GM12878 (cell line): ENCODE measurements around the gene USP10. TPM values are rescaled to one million over a fixed set of nuclear protein-coding genes. Genes with fewer than 3 reads are reported as not detected.

Experiments
- ATAC-seq: fragments of 200-7000 bp; cut with Tn5 transposase; 3 replicates; pipeline ENCODE4 v1.9.1; 2020; ENCODE audit warnings: mild to moderate bottlenecking, moderate library complexity
- BruUV-seq: library from RNA; stranded (reverse); fragments of 400-500 nt; replicated peaks from 2 replicates; lab custom pipeline; 2021; lab: Mats Ljungman, UMichigan
- CTCF ChIA-PET: fragments of 300-600 bp; sonication (Branson Sonifier 250); formaldehyde crosslinking; extraction: SDS; loops from one replicate; lab custom pipeline; 2021; ENCODE audit warnings: inconsistent platforms; lab: Yijun Ruan, JAX
- POLR2A ChIA-PET: fragments of 350-600 bp; formaldehyde crosslinking; extraction: SDS; loops from one replicate; lab custom pipeline; 2021; ENCODE audit warnings: inconsistent platforms; lab: Charles Lee
- RAD21 ChIA-PET: fragments of 300-600 bp; sonication (Branson Sonifier 250); formaldehyde crosslinking; loops from one replicate; lab custom pipeline; 2023; ENCODE audit warnings: antibody characterized with exemption; ENCODE audit not compliant: unreplicated experiment; lab: Charles Lee
- SMC1A ChIA-PET: fragments of 300-600 bp; sonication (Branson Sonifier 250); formaldehyde crosslinking; loops from one replicate; lab custom pipeline; 2023; ENCODE audit not compliant: unreplicated experiment, uncharacterized antibody; lab: Charles Lee
- DNase-seq: peaks from one replicate; pipeline ENCODE4 v3.0.0-alpha.2; 2011; ENCODE audit warnings: low read depth, low spot score
- FAIRE-seq: peaks from 3 replicates; lab custom pipeline; 2011; peaks lifted over from hg19 to GRCh38; lab: Jason Lieb, UNC
- H2AFZ ChIP-seq: 2 replicates; pipeline ENCODE4 v1.6.0; 2011; ENCODE audit warnings: low read depth, low read length, control low read depth; ENCODE audit not compliant: control insufficient read depth
- H3K27ac ChIP-seq: 2 replicates; pipeline ENCODE4 v1.5.1; 2011; ENCODE audit warnings: control low read depth; ENCODE audit not compliant: control insufficient read depth, insufficient read depth
- H3K27me3 ChIP-seq, 2 experiments: replicated peaks in 1 of 2; 2 replicates each; pipeline versions ENCODE4 v1.6.0 to v1.6.1; 2011; ENCODE audit warnings: low read length in 1 of 2; ENCODE audit not compliant: control insufficient read depth in 2 of 2, insufficient read depth in 2 of 2
- H3K36me3 ChIP-seq, 2 experiments: 2 replicates each; pipeline ENCODE4 v1.5.1; 2011; ENCODE audit warnings: low read length in 1 of 2; ENCODE audit not compliant: control insufficient read depth in 2 of 2, insufficient read depth in 2 of 2
- H3K4me1 ChIP-seq: 2 replicates; pipeline ENCODE4 v1.6.1; 2011; ENCODE audit warnings: mild to moderate bottlenecking, low read length, moderate library complexity, mixed read lengths; ENCODE audit not compliant: control insufficient read depth, insufficient read depth
- H3K4me2 ChIP-seq: 2 replicates; pipeline ENCODE4 v1.6.0; 2011; ENCODE audit warnings: control low read depth; ENCODE audit not compliant: control insufficient read depth, insufficient read depth
- H3K4me3 ChIP-seq: fragments of 200-600 bp; sonication (generic); 2 replicates; pipeline ENCODE4 v1.5.1; 2016
- H3K79me2 ChIP-seq: 2 replicates; pipeline ENCODE4 v1.6.0; 2011; ENCODE audit warnings: low read length; ENCODE audit not compliant: control insufficient read depth, insufficient read depth
- H3K9ac ChIP-seq: 2 replicates; pipeline ENCODE4 v1.8.0; 2011; ENCODE audit warnings: low read length, control low read depth, mixed read lengths; ENCODE audit not compliant: control insufficient read depth, insufficient read depth
- H3K9me3 ChIP-seq: replicated peaks from 3 replicates; pipeline ENCODE4 v1.5.1; 2011; ENCODE audit warnings: mild to moderate bottlenecking, low read length; ENCODE audit not compliant: control insufficient read depth, insufficient read depth
- H4K20me1 ChIP-seq: 2 replicates; pipeline ENCODE4 v1.6.0; 2011; ENCODE audit not compliant: control insufficient read depth, insufficient read depth
- MYC ChIP-seq: IDR thresholded peaks from 2 replicates; pipeline ENCODE4 v1.6.1; 2011; ENCODE audit warnings: mild to moderate bottlenecking, low read length, moderate library complexity, inconsistent platforms; ENCODE audit not compliant: insufficient read depth, insufficient replicate concordance, insufficient read length, severe bottlenecking
- NBN ChIP-seq: fragments of 450-650 bp; IDR thresholded peaks from 2 replicates; pipeline ENCODE4 v1.6.1; 2016
- SPI1 ChIP-seq: IDR thresholded peaks from 2 replicates; pipeline ENCODE4 v1.6.1; 2011; ENCODE audit warnings: low read depth, mild to moderate bottlenecking, low read length, moderate library complexity, borderline replicate concordance; ENCODE audit not compliant: insufficient read depth
- STAT3 ChIP-seq: IDR thresholded peaks from 2 replicates; pipeline ENCODE4 v1.6.1; 2011; ENCODE audit warnings: low read depth, low read length, improper control_type of control experiment
- TBL1XR1 ChIP-seq: IDR thresholded peaks from 2 replicates; pipeline ENCODE4 v1.6.1; 2012; ENCODE audit warnings: low read depth, low read length, improper control_type of control experiment
- whole genome bisulfite sequencing: methylation state at CpG from one replicate; pipeline ENCODE4 v1.1.6; 2016; ENCODE audit warnings: low lambda C conversion rate; ENCODE audit not compliant: insufficient replicate concordance, insufficient coverage; ENCODE audit errors: missing lambda C conversion rate; 5-methylcytosine and 5-hydroxymethylcytosine counted together
- in situ Hi-C: fragments of 300-500 bp; cut with MboI; formaldehyde crosslinking; loops from 9 replicates; pipeline ENCODE4 v1.14.3; 2018; ENCODE audit warnings: mixed read lengths
- intact Hi-C: fragments of 100-400 bp; cut with micrococcal nuclease; formaldehyde crosslinking; loops from one replicate; pipeline ENCODE4 v1.14.2; 2022; ENCODE audit not compliant: unreplicated experiment
- polyA plus RNA-seq, 11 experiments: library from polyadenylated mRNA; depleted of rRNA in 4 of 11; unstranded in 6 of 11; stranded (reverse) in 5 of 11; fragments of >200 nt; fragmentation: Nextera tagmentation in 4 of 11; fragmentation: Illumina TruSeq in 1 of 11; extraction: Ambion mirVana in 4 of 11; extraction: Trizol in 1 of 11; gene quantifications; 1 replicate in 1 of 11; 2 replicates in 10 of 11; pipeline versions ENCODE4 v1.2.1 to v1.2.3, GENCODE V29; 2011 to 2016; ENCODE audit warnings: inconsistent platforms in 2 of 11, missing spikeins in 2 of 11, low read depth in 1 of 11
- total RNA-seq, 4 experiments: library from RNA; depleted of rRNA in 3 of 4; stranded (reverse); fragments of >200 nt in 3 of 4; fragmentation: Illumina TruSeq in 1 of 4; extraction: Trizol in 1 of 4; gene quantifications; 2 replicates each; pipeline versions ENCODE4 v1.2.1 to v1.2.3, GENCODE V29; 2013 to 2021
- TF ChIP-seq, protein P1 (sequence below): fragments of 450-650 bp; conservative IDR thresholded peaks from 2 replicates; pipeline ENCODE4 v1.6.1; 2017; ENCODE audit warnings: mild to moderate bottlenecking, moderate library complexity
- TF ChIP-seq, protein P2 (sequence below): fragments of 450-650 bp; IDR thresholded peaks from 2 replicates; pipeline ENCODE4 v1.6.1; 2018; ENCODE audit warnings: borderline replicate concordance, mild to moderate bottlenecking; ENCODE audit not compliant: partially characterized antibody
- TF ChIP-seq, protein P3 (sequence below): IDR thresholded peaks from 2 replicates; pipeline ENCODE4 v1.6.1; 2012; ENCODE audit warnings: low read depth, low read length, improper control_type of control experiment

USP10 gene
- total and polyA plus RNA-seq, 10 of the 15 experiments (the other 5 are each of a cell fraction or from before 2014, with no cell fraction given), result 46.1 to 160 (median 105) TPM

DNA sequence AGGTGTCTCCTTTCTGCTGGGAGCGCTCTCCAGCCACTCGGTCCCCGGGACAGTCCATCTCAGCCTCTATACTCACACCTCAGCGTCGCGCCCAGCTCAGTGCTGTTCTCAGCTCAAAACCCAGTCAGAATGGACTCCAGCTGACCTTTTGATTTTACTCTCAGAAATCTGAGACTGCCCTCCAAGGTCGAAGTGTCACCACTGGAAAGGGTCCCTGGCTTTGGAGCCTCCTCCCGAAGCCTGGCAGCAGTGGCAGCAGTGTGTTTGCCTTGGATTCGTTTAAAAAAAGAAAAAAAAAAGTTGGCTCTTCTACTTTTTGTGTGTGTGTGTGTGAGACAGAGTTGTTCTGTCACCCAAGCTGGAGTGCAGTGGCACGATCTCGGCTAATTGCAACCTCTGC is 41.1 kb upstream of the USP10 start:
- no peak overlapping the region for H3K9ac ChIP-seq
- no peak overlapping the region for H3K27ac ChIP-seq
- H3K4me1 ChIP-seq, result peaks cover 11% of the 10 kb centered on the region
- H3K79me2 ChIP-seq, result peaks cover 3% of the 10 kb centered on the region
- WGBS, result 89% methylated on average over 11 of the region's 11 CpGs
- H4K20me1 ChIP-seq, result no peaks in the 10 kb centered on the region
- ATAC-seq (no peak), FAIRE-seq (no peak), DNase-seq (no peak)
- H3K27me3 ChIP-seq, result no peaks in the 10 kb centered on the region
- no peaks in the 10 kb centered on the region for H3K9me3 ChIP-seq
- RAD21 ChIA-PET, result no interaction called here
- TF ChIP-seq SPI1 (no peak), STAT3 (no peak), MYC (no peak), TBL1XR1 (no peak), NBN (no peak)
- TF ChIP-seq, protein P1, sequence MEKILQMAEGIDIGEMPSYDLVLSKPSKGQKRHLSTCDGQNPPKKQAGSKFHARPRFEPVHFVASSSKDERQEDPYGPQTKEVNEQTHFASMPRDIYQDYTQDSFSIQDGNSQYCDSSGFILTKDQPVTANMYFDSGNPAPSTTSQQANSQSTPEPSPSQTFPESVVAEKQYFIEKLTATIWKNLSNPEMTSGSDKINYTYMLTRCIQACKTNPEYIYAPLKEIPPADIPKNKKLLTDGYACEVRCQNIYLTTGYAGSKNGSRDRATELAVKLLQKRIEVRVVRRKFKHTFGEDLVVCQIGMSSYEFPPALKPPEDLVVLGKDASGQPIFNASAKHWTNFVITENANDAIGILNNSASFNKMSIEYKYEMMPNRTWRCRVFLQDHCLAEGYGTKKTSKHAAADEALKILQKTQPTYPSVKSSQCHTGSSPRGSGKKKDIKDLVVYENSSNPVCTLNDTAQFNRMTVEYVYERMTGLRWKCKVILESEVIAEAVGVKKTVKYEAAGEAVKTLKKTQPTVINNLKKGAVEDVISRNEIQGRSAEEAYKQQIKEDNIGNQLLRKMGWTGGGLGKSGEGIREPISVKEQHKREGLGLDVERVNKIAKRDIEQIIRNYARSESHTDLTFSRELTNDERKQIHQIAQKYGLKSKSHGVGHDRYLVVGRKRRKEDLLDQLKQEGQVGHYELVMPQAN, result no peak
- TF ChIP-seq, protein P2, sequence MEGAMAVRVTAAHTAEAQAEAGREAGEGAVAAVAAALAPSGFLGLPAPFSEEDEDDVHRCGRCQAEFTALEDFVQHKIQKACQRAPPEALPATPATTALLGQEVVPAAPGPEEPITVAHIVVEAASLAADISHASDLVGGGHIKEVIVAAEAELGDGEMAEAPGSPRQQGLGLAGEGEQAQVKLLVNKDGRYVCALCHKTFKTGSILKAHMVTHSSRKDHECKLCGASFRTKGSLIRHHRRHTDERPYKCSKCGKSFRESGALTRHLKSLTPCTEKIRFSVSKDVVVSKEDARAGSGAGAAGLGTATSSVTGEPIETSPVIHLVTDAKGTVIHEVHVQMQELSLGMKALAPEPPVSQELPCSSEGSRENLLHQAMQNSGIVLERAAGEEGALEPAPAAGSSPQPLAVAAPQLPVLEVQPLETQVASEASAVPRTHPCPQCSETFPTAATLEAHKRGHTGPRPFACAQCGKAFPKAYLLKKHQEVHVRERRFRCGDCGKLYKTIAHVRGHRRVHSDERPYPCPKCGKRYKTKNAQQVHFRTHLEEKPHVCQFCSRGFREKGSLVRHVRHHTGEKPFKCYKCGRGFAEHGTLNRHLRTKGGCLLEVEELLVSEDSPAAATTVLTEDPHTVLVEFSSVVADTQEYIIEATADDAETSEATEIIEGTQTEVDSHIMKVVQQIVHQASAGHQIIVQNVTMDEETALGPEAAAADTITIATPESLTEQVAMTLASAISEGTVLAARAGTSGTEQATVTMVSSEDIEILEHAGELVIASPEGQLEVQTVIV, result no peak
- TF ChIP-seq, protein P3, sequence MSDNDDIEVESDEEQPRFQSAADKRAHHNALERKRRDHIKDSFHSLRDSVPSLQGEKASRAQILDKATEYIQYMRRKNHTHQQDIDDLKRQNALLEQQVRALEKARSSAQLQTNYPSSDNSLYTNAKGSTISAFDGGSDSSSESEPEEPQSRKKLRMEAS, result no peak
- no peak overlapping the region for H3K4me3 ChIP-seq
- peaks cover 28 to 42% of the 10 kb centered on the region in 2 experiments for H3K36me3 ChIP-seq
- BruUV-seq, result no TSS peak
- in situ Hi-C loops, result no loop called here
- no peak overlapping the region for H2AFZ ChIP-seq
- intact Hi-C loops, result no loop called here
- CTCF ChIA-PET, result interaction anchor here (0.6 to 0.9 kb wide), 2 partner anchors 14 to 36 kb away, joined by 3 read pairs; no protein-coding TSS in a partner anchor
- no peak overlapping the region for H3K4me2 ChIP-seq
- SMC1A ChIA-PET, result no interaction called here
- POLR2A ChIA-PET, result no interaction called here
